ENCODE results near the gene PDZD4.

PDZD4 gene

GRCh38 chrX:153769865-153770600 lies 60.3 kb downstream of the PDZD4 start:
- no peak for TF ChIP-seq CTCF (IDR thresholded peaks at IDR 0.05)
- Histone ChIP-seq H3K9me3 (no peaks in the 10 kb centered on the region), H3K27ac (no peak overlapping the region), H3K27me3 (peaks cover 20% of the 10 kb centered on the region), H3K4me3 (ENCODE audit: low read depth in 1 of 2, low read length in 1 of 2) (no peak overlapping the region), H3K4me1 (ENCODE audit: control insufficient read depth in 1 of 2, insufficient read depth in 1 of 2, low read depth in 1 of 2, low read length in 1 of 2) (no peaks in the 10 kb centered on the region), H3K36me3 (no peaks in the 10 kb centered on the region)

- Histone ChIP-seq H3K27me3 (peaks cover 25% of the 10 kb centered on the region), H3K9me3 (no peaks in the 10 kb centered on the region), H3K4me3 (ENCODE audit: low read depth in 1 of 2, low read length in 1 of 2) (no peak overlapping the region), H3K27ac (no peak overlapping the region), H3K4me1 (ENCODE audit: control insufficient read depth in 1 of 2, insufficient read depth in 1 of 2, low read depth in 1 of 2, low read length in 1 of 2) (no peaks in the 10 kb centered on the region), H3K36me3 (no peaks in the 10 kb centered on the region)
- TF ChIP-seq CTCF (IDR thresholded peaks at IDR 0.05), result no peak
Measured at GRCh38 chrX:153769158-153769864, 61.0 kb downstream of the PDZD4 start.

- no peak overlapping the region for H3K4me3 ChIP-seq (ENCODE audit: low read depth in 1 of 2, low read length in 1 of 2)
- TF ChIP-seq CTCF (IDR thresholded peaks at IDR 0.05), result no peak
Measured at GRCh38 chrX:153768311-153769157, 61.8 kb downstream of the PDZD4 start.

GRCh38 chrX:153767674-153768055 lies 62.7 kb downstream of the PDZD4 start:
- no peaks in the 10 kb centered on the region for H3K4me1 ChIP-seq (ENCODE audit: control insufficient read depth in 1 of 2, insufficient read depth in 1 of 2, low read depth in 1 of 2, low read length in 1 of 2)
- no peak overlapping the region for H3K4me3 ChIP-seq (ENCODE audit: low read depth in 1 of 2, low read length in 1 of 2)
- no peaks in the 10 kb centered on the region for H3K36me3 ChIP-seq
- peaks cover 25% of the 10 kb centered on the region for H3K27me3 ChIP-seq
- no peak overlapping the region for H3K27ac ChIP-seq
- TF ChIP-seq CTCF (IDR thresholded peaks at IDR 0.05), result no peak
- H3K9me3 ChIP-seq, result no peaks in the 10 kb centered on the region

More at GRCh38 chrX:153768311-153769157, 61.8 kb downstream of the PDZD4 start:
- no peaks in the 10 kb centered on the region for H3K9me3 ChIP-seq
- no peaks in the 10 kb centered on the region for H3K36me3 ChIP-seq
- H3K4me1 ChIP-seq (ENCODE audit: control insufficient read depth in 1 of 2, insufficient read depth in 1 of 2, low read depth in 1 of 2, low read length in 1 of 2), result no peaks in the 10 kb centered on the region
- peaks cover 25% of the 10 kb centered on the region for H3K27me3 ChIP-seq
- no peak overlapping the region for H3K27ac ChIP-seq

GRCh38 chrX:153766871-153767673 lies 63.3 kb downstream of the PDZD4 start:
- Histone ChIP-seq H3K27ac (no peak overlapping the region), H3K4me3 (ENCODE audit: low read depth in 1 of 2, low read length in 1 of 2) (no peak overlapping the region), H3K4me1 (ENCODE audit: control insufficient read depth in 1 of 2, insufficient read depth in 1 of 2, low read depth in 1 of 2, low read length in 1 of 2) (no peaks in the 10 kb centered on the region), H3K27me3 (peaks cover 25% of the 10 kb centered on the region), H3K9me3 (no peaks in the 10 kb centered on the region), H3K36me3 (no peaks in the 10 kb centered on the region)
- no peak for TF ChIP-seq CTCF (IDR thresholded peaks at IDR 0.05)

Data from neutrophil (primary cell).